Tibial nerve (tissue), 4 donors: ENCODE data around the gene FER. TPM values are rescaled to one million over a fixed set of nuclear protein-coding genes. Genes with fewer than 3 reads are reported as not detected.

Experiments
- DNase-seq, 2 donors: peaks; one replicate each; pipeline ENCODE4 v3.0.0-alpha.2; 2019; ENCODE audit warnings: low spot score in 2 of 2
- H3K27ac ChIP-seq, 4 donors: fragments of 200-600 bp; sonication (generic) in 3 of 4; one replicate each; pipeline ENCODE4 v1.5.1; 2017 to 2019; ENCODE audit warnings: mild to moderate bottlenecking in 1 of 4
- H3K27me3 ChIP-seq, 2 donors: fragments of 200-600 bp; sonication (generic) in 1 of 2; one replicate each; pipeline versions ENCODE4 v1.5.1 to v1.6.0; 2017 to 2019
- H3K36me3 ChIP-seq, 3 donors: fragments of 200-600 bp; sonication (generic); one replicate each; pipeline ENCODE4 v1.5.1; 2018 to 2019
- H3K4me1 ChIP-seq, 4 donors: fragments of 200-600 bp; sonication (generic) in 3 of 4; one replicate each; pipeline ENCODE4 v1.5.1; 2017 to 2019
- H3K4me3 ChIP-seq, 4 donors: fragments of 200-600 bp; sonication (generic) in 3 of 4; one replicate each; pipeline ENCODE4 v1.5.1; 2017 to 2019; ENCODE audit warnings: mild to moderate bottlenecking in 1 of 4, moderate library complexity in 1 of 4
- H3K9me3 ChIP-seq, 4 donors: fragments of 200-600 bp; sonication (generic) in 3 of 4; one replicate each; pipeline ENCODE4 v1.5.1; 2017 to 2019
- EP300 ChIP-seq, 2 donors: sonication (generic); formaldehyde crosslinking; IDR thresholded peaks; one replicate each; pipeline ENCODE4 v1.6.1; 2017; ENCODE audit warnings: antibody characterized with exemption in 2 of 2, mild to moderate bottlenecking in 1 of 2
- POLR2A ChIP-seq, 2 donors: fragments of 450-650 bp; IDR thresholded peaks; one replicate each; pipeline ENCODE4 v1.6.1; 2017; ENCODE audit warnings: antibody characterized with exemption in 2 of 2, mild to moderate bottlenecking in 2 of 2, moderate library complexity in 2 of 2
- WGBS, 2 donors: methylation state at CpG; one replicate each; pipeline ENCODE4 v1.1.5; 2018; 5-methylcytosine and 5-hydroxymethylcytosine counted together
- total RNA-seq, 4 donors: library from RNA; depleted of rRNA; stranded (reverse); fragments of >200 nt; gene quantifications; one replicate each; pipeline ENCODE4 v1.1.0, GENCODE V29; 2016
- TF ChIP-seq, protein P1 (sequence below), 5 experiments: fragments of 200-600 bp in 3 of 5; fragments of 450-650 bp in 2 of 5; sonication (generic) in 3 of 5; IDR thresholded peaks; one replicate each; pipeline ENCODE4 v1.5.1; 2016 to 2019; ENCODE audit warnings: antibody characterized with exemption in 5 of 5, mild to moderate bottlenecking in 3 of 5, moderate library complexity in 2 of 5

The FER gene
- total RNA-seq, 4 donors from 2014 or later: 28.5 to 50.9 (median 39.6) TPM

DNA sequence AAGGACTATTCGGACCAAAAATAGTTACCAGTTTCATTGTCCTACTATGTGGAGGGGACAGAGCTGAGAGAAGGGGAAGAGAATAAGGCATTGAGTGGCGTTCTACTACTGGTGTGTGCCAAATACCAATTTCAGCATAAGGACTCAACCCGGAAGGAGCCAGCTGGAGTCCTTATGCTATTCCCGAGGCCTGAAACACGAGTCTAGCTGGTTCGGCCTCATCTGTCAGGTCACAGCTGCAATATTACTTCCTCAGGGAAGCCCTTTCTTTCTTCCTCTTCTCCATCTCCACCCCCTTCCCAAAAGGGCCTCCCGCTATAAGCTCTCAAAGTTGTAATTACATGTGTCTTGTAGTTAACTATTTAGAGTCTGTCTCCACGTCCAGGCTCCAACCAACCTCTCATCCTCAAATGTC lies 20.5 kb upstream of the FER start:
- Histone ChIP-seq H3K4me1 (peaks cover 0 to 31% (median 1%) of the 10 kb centered on the region in 4 donors), H3K27me3 (no peaks in the 10 kb centered on the region), H3K36me3 (no peaks in the 10 kb centered on the region), H3K4me3 (peak overlapping the region; percentile 61 to 80 (median 74)), H3K9me3 (no peaks in the 10 kb centered on the region), H3K27ac (peak overlapping the region; percentile 83 to 95 (median 91))
- 7 to 12% methylated on average over 8 of the region's 8 CpGs for WGBS, 2 donors
- TF ChIP-seq, protein P1, sequence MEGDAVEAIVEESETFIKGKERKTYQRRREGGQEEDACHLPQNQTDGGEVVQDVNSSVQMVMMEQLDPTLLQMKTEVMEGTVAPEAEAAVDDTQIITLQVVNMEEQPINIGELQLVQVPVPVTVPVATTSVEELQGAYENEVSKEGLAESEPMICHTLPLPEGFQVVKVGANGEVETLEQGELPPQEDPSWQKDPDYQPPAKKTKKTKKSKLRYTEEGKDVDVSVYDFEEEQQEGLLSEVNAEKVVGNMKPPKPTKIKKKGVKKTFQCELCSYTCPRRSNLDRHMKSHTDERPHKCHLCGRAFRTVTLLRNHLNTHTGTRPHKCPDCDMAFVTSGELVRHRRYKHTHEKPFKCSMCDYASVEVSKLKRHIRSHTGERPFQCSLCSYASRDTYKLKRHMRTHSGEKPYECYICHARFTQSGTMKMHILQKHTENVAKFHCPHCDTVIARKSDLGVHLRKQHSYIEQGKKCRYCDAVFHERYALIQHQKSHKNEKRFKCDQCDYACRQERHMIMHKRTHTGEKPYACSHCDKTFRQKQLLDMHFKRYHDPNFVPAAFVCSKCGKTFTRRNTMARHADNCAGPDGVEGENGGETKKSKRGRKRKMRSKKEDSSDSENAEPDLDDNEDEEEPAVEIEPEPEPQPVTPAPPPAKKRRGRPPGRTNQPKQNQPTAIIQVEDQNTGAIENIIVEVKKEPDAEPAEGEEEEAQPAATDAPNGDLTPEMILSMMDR (IDR thresholded peaks at IDR 0.05): no peak
- TF ChIP-seq POLR2A (IDR thresholded peaks at IDR 0.05) (no peak), EP300 (IDR thresholded peaks at IDR 0.05) (no peak)
- DNase-seq: peak in 1 of 2 donors; percentile 20

DNA sequence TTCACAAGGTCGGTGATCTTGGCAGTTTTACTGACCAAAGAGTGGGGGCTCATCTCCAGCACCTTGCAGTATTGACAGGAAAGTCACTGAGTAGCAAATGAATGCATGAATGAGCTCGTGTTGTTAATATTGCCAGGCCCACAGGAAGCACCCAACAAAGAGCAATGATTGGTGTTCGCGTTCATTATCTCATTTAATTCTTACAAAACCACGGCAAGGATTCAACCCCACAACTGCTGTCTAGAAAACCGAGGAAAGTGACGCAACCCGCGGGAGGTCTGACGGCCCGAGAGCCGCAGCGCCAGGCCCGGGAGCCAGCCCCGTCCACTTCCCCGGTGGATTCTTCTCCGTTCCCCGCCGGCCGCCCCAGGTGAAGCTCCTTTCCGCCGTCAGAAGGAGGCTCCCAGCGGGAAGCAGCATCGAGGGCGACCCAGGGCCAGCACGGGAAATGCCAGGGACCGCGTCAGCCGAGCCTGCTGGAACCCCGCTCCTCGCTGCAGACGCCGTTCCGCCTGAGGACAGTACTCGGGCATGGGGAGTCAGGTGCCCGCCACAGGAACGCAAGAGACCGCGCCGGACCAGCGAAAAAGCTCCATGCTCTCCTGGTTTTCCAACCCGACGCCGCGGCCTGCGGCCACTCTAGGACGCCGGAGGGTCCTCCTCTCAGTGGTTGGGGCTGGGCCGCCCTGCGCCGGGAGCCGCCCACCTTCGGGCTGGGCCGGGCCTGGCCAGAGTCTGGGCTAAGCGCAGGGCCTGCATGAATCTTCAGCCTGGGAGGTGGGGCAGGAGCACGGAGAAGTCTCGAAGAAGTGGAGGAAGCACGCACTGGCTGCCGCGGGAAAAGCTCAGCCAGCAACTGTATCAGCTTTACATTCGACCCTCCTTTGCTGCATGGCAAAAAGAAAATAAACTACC lies 19.8 kb upstream of the FER start:
- Histone ChIP-seq H3K36me3 (no peaks in the 10 kb centered on the region), H3K4me3 (peak overlapping the region; percentile 61 to 80 (median 74)), H3K27ac (peak overlapping the region; percentile 83 to 95 (median 91)), H3K27me3 (no peaks in the 10 kb centered on the region), H3K4me1 (peaks cover 0 to 31% (median 1%) of the 10 kb centered on the region in 4 donors), H3K9me3 (no peaks in the 10 kb centered on the region)
- 0 to 1% methylated on average over 43 to 56 of the region's 61 CpGs for WGBS, 2 donors
- TF ChIP-seq POLR2A (IDR thresholded peaks at IDR 0.05) (peak; percentile 78 to 87), EP300 (IDR thresholded peaks at IDR 0.05) (peak in 1 of 2 donors; percentile 96)
- TF ChIP-seq, protein P1 (IDR thresholded peaks at IDR 0.05): peak in 1 of 5 experiments; percentile 14
- peak; percentile 80 to 83 for DNase-seq

DNA sequence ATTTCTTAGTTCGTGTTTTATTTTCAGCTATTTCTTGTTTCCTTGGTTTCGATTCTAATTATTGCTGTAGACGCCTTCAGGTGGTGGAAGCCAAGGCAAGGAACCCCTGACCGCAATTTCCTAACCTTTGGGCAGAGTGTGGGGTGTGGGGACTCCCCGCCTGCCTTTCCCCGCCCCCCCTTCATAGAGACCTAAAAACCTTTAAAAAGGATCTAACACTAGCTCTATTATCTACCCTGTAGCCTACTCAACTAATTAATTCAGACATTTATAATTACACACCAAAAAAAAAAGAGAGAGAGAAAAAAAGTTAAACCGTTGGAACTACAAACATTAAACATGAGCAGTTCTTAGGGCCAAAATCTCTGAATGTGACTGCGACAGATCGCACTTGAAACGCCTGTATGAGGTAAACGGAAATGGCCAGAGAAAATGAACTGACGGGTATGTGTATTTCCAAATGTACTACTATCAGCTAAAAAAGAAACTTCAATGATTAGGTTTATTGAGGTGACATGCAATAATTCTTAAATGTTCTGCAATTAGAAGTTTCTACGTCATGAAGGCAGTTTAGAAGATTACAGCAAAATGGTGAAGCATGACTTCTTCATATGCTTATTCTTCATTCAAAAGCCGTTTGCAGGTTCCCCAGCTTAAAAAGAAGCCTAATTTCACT lies 19.0 kb upstream of the FER start:
- no peaks in the 10 kb centered on the region for H3K9me3 ChIP-seq
- WGBS, 2 donors: 19 to 23% methylated on average over 14 of the region's 14 CpGs
- H3K4me1 ChIP-seq: peaks cover 0 to 31% (median 1%) of the 10 kb centered on the region in 4 donors
- H3K36me3 ChIP-seq: no peaks in the 10 kb centered on the region
- peak overlapping the region; percentile 83 to 95 (median 91) for H3K27ac ChIP-seq
- H3K27me3 ChIP-seq: no peaks in the 10 kb centered on the region
- TF ChIP-seq EP300 (IDR thresholded peaks at IDR 0.05) (no peak), POLR2A (IDR thresholded peaks at IDR 0.05) (no peak)
- TF ChIP-seq, protein P1 (IDR thresholded peaks at IDR 0.05): no peak
- no peak for DNase-seq
- H3K4me3 ChIP-seq: peak overlapping the region; percentile 61 to 80 (median 74)

DNA sequence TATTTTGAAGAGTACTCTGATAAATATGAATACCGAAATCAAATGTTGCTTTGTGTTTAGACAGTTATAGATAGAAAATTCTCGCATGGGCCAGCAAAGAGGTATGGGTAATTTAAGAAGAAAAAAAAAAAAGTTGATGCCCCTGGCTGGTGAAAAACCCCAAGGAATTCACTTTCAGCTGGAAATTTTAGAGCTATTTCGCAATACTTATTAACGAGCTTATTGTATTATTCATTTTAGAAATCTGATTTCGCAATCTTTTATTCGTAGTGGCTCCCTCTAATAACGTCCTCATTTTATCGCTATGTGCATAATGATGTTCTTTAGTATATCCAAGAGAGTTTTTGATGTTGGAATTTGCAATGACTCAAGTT lies 18.5 kb upstream of the FER start:
- WGBS, 2 donors: 49 to 52% methylated on average over 8 of the region's 8 CpGs
- peak overlapping the region; percentile 83 to 95 (median 91) for H3K27ac ChIP-seq

More for the DNA sequence above, 18.5 kb upstream of the FER start:
- TF ChIP-seq, protein P1 (IDR thresholded peaks at IDR 0.05): no peak
- TF ChIP-seq EP300 (IDR thresholded peaks at IDR 0.05) (no peak), POLR2A (IDR thresholded peaks at IDR 0.05) (no peak)
- Histone ChIP-seq H3K4me1 (peaks cover 0 to 31% (median 1%) of the 10 kb centered on the region in 4 donors), H3K4me3 (peak overlapping the region in 3 of 4 donors; percentile 61 to 80 (median 77)), H3K36me3 (no peaks in the 10 kb centered on the region), H3K9me3 (no peaks in the 10 kb centered on the region), H3K27me3 (no peaks in the 10 kb centered on the region)
- no peak for DNase-seq
